Activated CD4-positive, alpha-beta T cell treated with anti-CD3 and anti-CD28 coated beads, Interleukin-2, amount 10 ng/mL, durations not matched to agents 7 days and 5 days (primary cell): ENCODE results near the gene PDCD1. TPM values are rescaled to one million over a fixed set of nuclear protein-coding genes. Genes with fewer than 3 reads are reported as not detected.

Experiments
- CTCF ChIA-PET: fragments of 350-600 bp; sonication (Branson Sonifier 250); formaldehyde crosslinking; loops from one replicate; lab custom pipeline; 2021; ENCODE audit warnings: antibody characterized with exemption; lab: Charles Lee
- POLR2A ChIA-PET: fragments of 350-600 bp; sonication (Branson Sonifier 250); formaldehyde crosslinking; loops from one replicate; lab custom pipeline; 2021; ENCODE audit warnings: antibody characterized with exemption; lab: Charles Lee
- DNase-seq: peaks from one replicate; pipeline ENCODE4 v3.0.0-alpha.2; 2020
- H3K27ac Mint-ChIP-seq: one replicate; pipeline ENCODE4 v1.8.0; 2021; ENCODE audit warnings: mild to moderate bottlenecking, moderate library complexity, mixed read lengths
- H3K27me3 Mint-ChIP-seq: one replicate; pipeline ENCODE4 v1.8.0; 2021; ENCODE audit warnings: mixed read lengths
- H3K36me3 Mint-ChIP-seq: one replicate; pipeline ENCODE4 v1.8.0; 2021; ENCODE audit warnings: low read depth, mixed read lengths
- H3K4me1 Mint-ChIP-seq: one replicate; pipeline ENCODE4 v1.8.0; 2021; ENCODE audit warnings: mixed read lengths
- H3K4me3 Mint-ChIP-seq: one replicate; pipeline ENCODE4 v1.8.0; 2021; ENCODE audit warnings: mild to moderate bottlenecking, moderate library complexity, mixed read lengths
- H3K9me3 Mint-ChIP-seq: one replicate; pipeline ENCODE4 v1.8.0; 2021; ENCODE audit warnings: mixed read lengths
- total RNA-seq, 2 experiments: library from RNA; stranded (reverse); gene quantifications; one replicate each; pipeline ENCODE4 v1.2.3, GENCODE V29; 2021

The PDCD1 gene
- total RNA-seq, 2 experiments from 2014 or later: 4.7 to 4.9 TPM

- no peak for DNase-seq
- CTCF ChIA-PET: no interaction called here
- Mint-ChIP-seq H3K4me1 (peaks cover 75% of the 10 kb centered on the region), H3K27me3 (peaks cover 24% of the 10 kb centered on the region), H3K9me3 (peaks cover 12% of the 10 kb centered on the region), H3K4me3 (peak overlapping the region; percentile 30), H3K27ac (peak overlapping the region; percentile 77), H3K36me3 (peaks cover 6% of the 10 kb centered on the region)
- POLR2A ChIA-PET: no interaction called here
Measured at GRCh38 chr2:241864168-241864849, 5.6 kb upstream of the PDCD1 start.

- H3K36me3 Mint-ChIP-seq: peaks cover 6% of the 10 kb centered on the region
- H3K4me1 Mint-ChIP-seq: peaks cover 71% of the 10 kb centered on the region
- ChIA-PET POLR2A (no interaction called here), CTCF (no interaction called here)
- peak overlapping the region; percentile 51 for H3K27ac Mint-ChIP-seq
- peak; percentile 53 for DNase-seq
- H3K4me3 Mint-ChIP-seq: peak overlapping the region; percentile 23
- peaks cover 21% of the 10 kb centered on the region for H3K27me3 Mint-ChIP-seq
- H3K9me3 Mint-ChIP-seq: peaks cover 12% of the 10 kb centered on the region
Measured at GRCh38 chr2:241863536-241863954, 4.9 kb upstream of the PDCD1 start.

GRCh38 chr2:241862775-241863535 lies 4.3 kb upstream of the PDCD1 start:
- Mint-ChIP-seq H3K27me3 (peaks cover 21% of the 10 kb centered on the region), H3K27ac (peak overlapping the region; percentile 51), H3K4me1 (peaks cover 69% of the 10 kb centered on the region), H3K4me3 (peak overlapping the region; percentile 23), H3K9me3 (peaks cover 12% of the 10 kb centered on the region), H3K36me3 (peaks cover 6% of the 10 kb centered on the region)
- POLR2A ChIA-PET: no interaction called here
- CTCF ChIA-PET: interaction anchor here (1.0 kb wide), 1 partner anchor 18 kb away, joined by 4 read pairs; no protein-coding TSS in a partner anchor
- DNase-seq: no peak

GRCh38 chr2:241862093-241862492 lies 3.4 kb upstream of the PDCD1 start:
- POLR2A ChIA-PET: no interaction called here

GRCh38 chr2:241861264-241861663 lies 2.6 kb upstream of the PDCD1 start:
- peak overlapping the region; percentile 21 for H3K27ac Mint-ChIP-seq
- POLR2A ChIA-PET: no interaction called here
- peaks cover 19% of the 10 kb centered on the region for H3K27me3 Mint-ChIP-seq
- CTCF ChIA-PET: no interaction called here
- H3K36me3 Mint-ChIP-seq: peaks cover 6% of the 10 kb centered on the region
- H3K4me1 Mint-ChIP-seq: peaks cover 63% of the 10 kb centered on the region
- no peak overlapping the region for H3K4me3 Mint-ChIP-seq
- DNase-seq: no peak
- peaks cover 12% of the 10 kb centered on the region for H3K9me3 Mint-ChIP-seq

More at GRCh38 chr2:241862093-241862492, 3.4 kb upstream of the PDCD1 start:
- CTCF ChIA-PET: interaction anchor here (1.0 kb wide), 1 partner anchor 17 kb away, joined by 4 read pairs; no protein-coding TSS in a partner anchor
- H3K4me1 Mint-ChIP-seq: peaks cover 63% of the 10 kb centered on the region
- no peak for DNase-seq
- H3K27me3 Mint-ChIP-seq: peaks cover 21% of the 10 kb centered on the region
- peaks cover 6% of the 10 kb centered on the region for H3K36me3 Mint-ChIP-seq
- no peak overlapping the region for H3K27ac Mint-ChIP-seq
- H3K4me3 Mint-ChIP-seq: no peak overlapping the region
- H3K9me3 Mint-ChIP-seq: peaks cover 12% of the 10 kb centered on the region

DNA sequence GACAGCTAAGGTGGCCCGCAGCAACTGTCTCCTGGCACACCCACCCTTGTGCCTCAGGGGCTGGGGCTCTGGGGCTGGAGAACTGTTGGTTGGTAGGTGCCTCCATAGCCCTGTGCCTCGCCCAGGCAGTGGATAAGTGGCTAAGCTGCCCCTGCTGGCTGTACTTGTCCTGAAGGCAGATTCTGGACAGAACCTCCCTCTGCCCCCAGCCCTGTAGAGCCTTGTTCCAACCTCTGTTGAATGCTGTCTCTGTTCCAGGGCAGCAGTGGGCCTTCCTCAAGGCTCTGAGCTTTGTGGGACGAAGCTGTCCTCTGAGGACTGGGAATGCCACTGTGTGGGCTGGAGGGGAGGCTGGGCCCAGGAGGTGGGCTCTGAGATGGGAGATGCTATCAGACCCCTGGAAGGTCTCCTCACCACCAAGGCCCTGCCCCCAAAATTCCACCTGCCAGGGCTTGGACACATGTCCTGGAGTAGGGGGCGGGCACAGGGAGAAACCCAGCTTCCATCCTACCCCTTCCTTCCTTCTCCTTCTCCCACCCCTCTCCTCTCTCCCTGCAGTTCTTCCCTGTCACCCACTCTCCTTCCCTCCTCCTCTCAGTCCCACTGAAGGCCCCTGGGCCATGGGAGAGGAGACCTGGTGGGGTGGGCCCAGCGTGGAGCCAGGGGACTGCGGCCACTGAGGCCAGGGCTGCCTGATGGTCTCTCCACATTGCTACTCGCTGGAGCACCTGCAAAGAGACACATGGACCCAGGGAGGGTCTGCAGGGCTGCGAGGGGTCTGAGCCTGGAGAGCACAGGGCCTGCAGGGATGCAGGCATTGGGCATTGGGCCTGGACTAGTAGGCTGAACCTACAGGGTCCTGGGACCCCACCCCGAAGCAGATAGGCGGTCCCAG lies 1.7 kb upstream of the PDCD1 start:
- peaks cover 58% of the 10 kb centered on the region for H3K4me1 Mint-ChIP-seq
- no peak for DNase-seq
- H3K9me3 Mint-ChIP-seq: peaks cover 12% of the 10 kb centered on the region
- POLR2A ChIA-PET: interaction anchor here (0.5 kb wide), 1 partner anchor 154 kb away, joined by 4 read pairs; no protein-coding TSS in a partner anchor
- H3K27me3 Mint-ChIP-seq: peaks cover 14% of the 10 kb centered on the region
- CTCF ChIA-PET: interaction anchor here (0.8 to 1.7 kb wide), 6 partner anchors 14 to 129 kb away, joined by 3 to 10 read pairs (median 4); no protein-coding TSS in a partner anchor
- H3K27ac Mint-ChIP-seq: peak overlapping the region; percentile 90
- H3K4me3 Mint-ChIP-seq: no peak overlapping the region
- H3K36me3 Mint-ChIP-seq: peaks cover 6% of the 10 kb centered on the region

DNA sequence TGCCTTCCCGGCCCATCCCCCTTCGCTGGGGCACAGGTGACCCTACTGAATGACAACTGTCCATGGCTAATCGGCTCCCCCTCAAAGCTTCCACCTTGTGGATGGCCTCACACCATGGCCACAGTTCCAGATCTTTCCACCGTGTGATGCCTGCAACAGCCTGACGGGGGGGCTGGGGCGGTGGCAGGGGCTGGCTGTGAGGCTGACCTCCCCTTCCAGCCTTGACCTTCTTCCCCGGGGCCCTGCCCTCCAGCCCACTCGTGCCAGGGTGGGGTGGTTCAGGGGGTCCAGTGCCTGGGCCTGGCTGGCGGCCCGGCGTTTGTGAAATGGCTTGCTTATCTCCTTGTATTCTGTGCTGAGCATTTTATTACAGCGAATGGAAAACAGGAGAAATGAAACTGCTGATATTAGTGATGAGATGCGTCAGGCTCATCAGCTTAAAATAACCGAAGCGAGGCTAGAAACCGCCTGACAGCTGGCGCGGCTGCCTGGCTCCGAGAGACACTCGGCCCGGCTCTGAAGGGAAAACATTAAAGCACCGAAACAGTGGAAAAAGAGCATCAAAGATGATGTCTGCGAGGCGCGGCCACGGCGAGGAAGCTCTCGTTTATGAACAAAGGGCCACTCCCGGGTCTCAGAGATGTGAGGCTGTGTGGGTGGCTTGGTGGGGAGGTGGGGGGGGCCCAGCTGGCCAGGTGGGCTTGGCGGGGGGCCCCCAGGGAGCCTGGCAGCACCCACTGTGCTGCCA lies 916 bp upstream of the PDCD1 start:
- ChIA-PET CTCF (interaction anchor here (0.6 to 1.7 kb wide), 8 partner anchors 9 to 128 kb away, joined by 3 to 10 read pairs (median 4); no protein-coding TSS in a partner anchor), POLR2A (interaction anchor here (0.5 kb wide), 1 partner anchor 153 kb away, joined by 4 read pairs; no protein-coding TSS in a partner anchor)
- H3K9me3 Mint-ChIP-seq: peaks cover 6% of the 10 kb centered on the region
- peak; percentile 56 for DNase-seq
- peaks cover 6% of the 10 kb centered on the region for H3K36me3 Mint-ChIP-seq
- H3K4me1 Mint-ChIP-seq: peaks cover 50% of the 10 kb centered on the region
- peaks cover 6% of the 10 kb centered on the region for H3K27me3 Mint-ChIP-seq
- H3K27ac Mint-ChIP-seq: peak overlapping the region; percentile 90
- H3K4me3 Mint-ChIP-seq: peak overlapping the region; percentile 54

DNA sequence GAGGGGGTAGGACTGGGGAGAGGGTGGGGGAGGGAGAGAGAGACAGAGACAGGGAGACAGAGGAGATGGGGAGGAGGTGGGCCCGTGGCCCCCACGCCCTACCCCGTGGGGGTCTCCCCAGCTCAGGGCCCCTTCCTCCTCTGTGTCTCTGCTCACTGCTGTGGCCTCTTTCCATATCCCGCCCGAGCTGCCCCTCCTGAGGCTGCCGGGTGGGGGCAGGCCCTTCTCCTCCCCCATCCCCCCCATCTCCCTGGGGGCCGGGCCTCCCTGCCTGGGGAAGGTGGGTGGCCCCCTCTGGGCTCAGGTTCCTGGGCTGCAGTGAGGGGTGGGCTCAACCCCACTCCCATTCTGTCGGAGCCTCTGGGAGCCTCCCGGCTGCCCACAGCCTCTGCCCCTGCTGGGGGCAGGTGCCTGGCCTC lies 332 bp upstream of the PDCD1 start:
- no peak for DNase-seq
- Mint-ChIP-seq H3K27ac (no peak overlapping the region), H3K27me3 (peaks cover under 1% of the 10 kb centered on the region), H3K4me1 (peaks cover 44% of the 10 kb centered on the region), H3K9me3 (peaks cover under 1% of the 10 kb centered on the region), H3K4me3 (peak overlapping the region; percentile 62), H3K36me3 (peaks cover under 1% of the 10 kb centered on the region)
- ChIA-PET CTCF (interaction anchor here (0.6 to 1.7 kb wide), 6 partner anchors 9 to 55 kb away, joined by 3 to 10 read pairs (median 5); no protein-coding TSS in a partner anchor), POLR2A (no interaction called here)

DNA sequence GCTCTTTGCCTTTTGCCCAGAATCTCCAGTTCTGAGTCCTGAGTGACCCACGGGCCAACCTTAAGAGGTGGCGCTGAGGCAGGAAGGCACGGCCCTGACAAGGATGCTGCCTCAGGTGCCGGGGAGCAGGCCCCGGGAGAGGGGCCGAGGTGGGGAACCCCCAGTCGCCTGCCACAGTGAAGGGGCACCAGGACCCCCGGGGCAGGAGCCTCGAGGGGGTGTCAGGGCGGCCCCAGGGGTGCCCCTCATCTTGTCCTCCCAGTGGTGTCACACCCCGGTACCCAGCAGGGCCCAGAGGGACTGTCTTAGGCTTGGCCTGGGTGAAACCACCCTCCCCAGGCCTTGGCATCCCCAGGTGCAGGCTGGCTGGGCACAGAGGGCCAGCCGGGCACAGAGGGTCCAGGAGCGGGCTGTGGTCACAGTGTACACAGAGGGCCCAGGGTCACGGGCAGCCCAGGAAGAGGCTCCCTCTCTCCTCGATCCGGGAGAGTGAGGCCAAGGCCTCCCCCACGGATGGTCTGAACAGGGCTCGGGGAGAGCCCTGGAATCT lies 1.0 kb downstream of the PDCD1 start:
- Mint-ChIP-seq H3K36me3 (no peaks in the 10 kb centered on the region), H3K27ac (peak overlapping the region; percentile 83), H3K27me3 (no peaks in the 10 kb centered on the region), H3K4me3 (peak overlapping the region; percentile 55), H3K9me3 (no peaks in the 10 kb centered on the region), H3K4me1 (peaks cover 30% of the 10 kb centered on the region)
- ChIA-PET CTCF (no interaction called here), POLR2A (no interaction called here)
- DNase-seq: no peak

- ChIA-PET POLR2A (no interaction called here), CTCF (interaction anchor here (1.0 kb wide), 1 partner anchor 12 kb away, joined by 3 read pairs; no protein-coding TSS in a partner anchor)
- Mint-ChIP-seq H3K4me3 (peak overlapping the region; percentile 36), H3K9me3 (no peaks in the 10 kb centered on the region), H3K36me3 (no peaks in the 10 kb centered on the region), H3K27me3 (no peaks in the 10 kb centered on the region), H3K4me1 (peaks cover 30% of the 10 kb centered on the region), H3K27ac (peak overlapping the region; percentile 54)
- no peak for DNase-seq
Measured at GRCh38 chr2:241857041-241857541, 1.6 kb downstream of the PDCD1 start.

DNA sequence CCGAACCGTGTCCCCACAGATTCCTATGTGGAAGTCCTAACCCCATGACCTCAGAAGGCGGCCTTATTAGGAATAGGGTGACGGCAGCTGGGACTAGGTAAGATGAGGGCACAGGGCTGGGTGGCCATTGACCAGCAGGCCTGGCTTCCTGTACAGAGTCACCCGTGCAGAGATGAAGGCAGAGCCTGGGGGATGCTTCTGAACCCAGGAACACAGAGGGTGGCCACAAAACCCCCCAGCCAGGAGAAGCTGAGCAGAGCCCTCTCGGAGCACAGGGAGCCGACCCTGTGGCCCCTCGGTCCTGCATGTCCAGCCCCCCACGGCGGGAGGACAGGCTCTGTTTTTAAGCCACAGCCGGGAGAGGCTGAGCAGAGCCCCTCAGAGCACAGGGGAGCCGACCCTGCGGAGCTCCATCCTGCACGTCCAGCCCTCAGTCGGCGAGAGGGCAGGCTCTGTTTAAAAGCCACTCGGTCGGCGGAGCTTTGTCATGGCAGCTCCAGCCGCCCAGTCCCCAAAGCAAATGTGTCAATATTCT lies 2.7 kb downstream of the PDCD1 start:
- Mint-ChIP-seq H3K4me1 (peaks cover 20% of the 10 kb centered on the region), H3K9me3 (no peaks in the 10 kb centered on the region), H3K27ac (no peak overlapping the region), H3K36me3 (no peaks in the 10 kb centered on the region), H3K4me3 (no peak overlapping the region), H3K27me3 (no peaks in the 10 kb centered on the region)
- no peak for DNase-seq
- CTCF ChIA-PET: interaction anchor here (1.0 kb wide), 1 partner anchor 13 kb away, joined by 3 read pairs; no protein-coding TSS in a partner anchor
- POLR2A ChIA-PET: no interaction called here
